SK-N-SH (cell line): ENCODE results near the gene MGAT4A.

Experiments
- CTCF ChIP-seq: fragments of 200-600 bp; sonication (generic); IDR thresholded peaks from 2 replicates; pipeline ENCODE4 v1.6.1; 2017; ENCODE audit warnings: antibody characterized with exemption, mild to moderate bottlenecking, moderate library complexity
- EP300 ChIP-seq, 2 experiments: IDR thresholded peaks; 2 replicates each; pipeline versions ENCODE4 v1.4.0 to v1.6.1; 2012; ENCODE audit warnings: borderline replicate concordance in 1 of 2, low read depth in 1 of 2, low read length in 1 of 2
- FOXM1 ChIP-seq: IDR thresholded peaks from 2 replicates; pipeline ENCODE4 v1.4.0; 2012; ENCODE audit warnings: low read depth, mild to moderate bottlenecking
- MAX ChIP-seq: IDR thresholded peaks from 2 replicates; pipeline ENCODE4 v1.4.0; 2012; ENCODE audit warnings: low read depth
- NRF1 ChIP-seq: IDR thresholded peaks from 2 replicates; pipeline ENCODE4 v1.6.1; 2012; ENCODE audit warnings: low read depth, mild to moderate bottlenecking, low read length
- RAD21 ChIP-seq: IDR thresholded peaks from 2 replicates; pipeline ENCODE4 v1.6.1; 2012; ENCODE audit warnings: mild to moderate bottlenecking, low read length
- REST ChIP-seq: IDR thresholded peaks from 2 replicates; pipeline ENCODE4 v1.6.1; 2012; ENCODE audit warnings: mild to moderate bottlenecking, low read depth, low read length, moderate library complexity
- TAF1 ChIP-seq: IDR thresholded peaks from 2 replicates; pipeline ENCODE4 v1.6.1; 2012; ENCODE audit warnings: low read depth, mild to moderate bottlenecking, low read length, moderate library complexity, borderline replicate concordance
- USF1 ChIP-seq: IDR thresholded peaks from 2 replicates; pipeline ENCODE4 v1.4.0; 2012; ENCODE audit warnings: low read depth, borderline replicate concordance

- TF ChIP-seq USF1 (no peak), RAD21 (no peak), CTCF (no peak), FOXM1 (no peak), TAF1 (no peak), REST (no peak), NRF1 (no peak), MAX (no peak), EP300 (IDR thresholded peaks at IDR 0.05; ENCODE audit: borderline replicate concordance in 1 of 2, low read depth in 1 of 2, low read length in 1 of 2) (no peak)
These were observed 132.0 kb downstream of the MGAT4A start for GRCh38 chr2:98598781-98599428.
